ENCODE results near the gene GRID1.

DNA sequence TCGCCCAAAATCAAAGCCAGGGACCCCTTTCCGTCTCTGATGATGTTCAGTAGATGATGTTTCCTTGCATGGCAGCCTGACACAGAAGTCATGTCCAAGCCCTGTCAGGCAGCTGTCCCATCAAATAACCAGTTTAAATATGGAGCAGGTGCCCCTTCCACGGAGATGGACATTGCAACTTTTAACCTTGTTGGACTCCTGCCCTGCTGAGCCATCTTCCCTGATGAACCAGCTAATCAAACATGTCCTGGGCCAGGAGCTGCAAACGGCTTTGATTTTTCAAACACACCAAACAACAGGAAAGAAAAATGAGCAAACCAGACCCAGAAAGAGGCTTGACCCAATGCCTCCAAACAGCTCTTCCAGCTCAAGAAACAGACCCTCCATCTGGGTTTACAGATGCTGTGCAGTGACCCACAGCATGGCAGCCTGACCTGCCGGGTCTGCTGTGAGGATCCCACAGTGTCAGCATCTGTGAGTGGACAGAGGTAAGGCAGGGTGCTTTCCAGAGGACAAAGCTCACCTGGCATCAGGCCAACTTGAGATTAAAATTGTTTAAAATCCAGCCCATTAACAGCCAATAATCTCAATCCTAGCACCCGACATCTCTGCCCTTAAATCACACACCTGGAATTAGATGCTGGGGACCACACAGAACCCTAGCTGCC, 372.6 kb downstream of the GRID1 start:
- TF ChIP-seq, protein P1, sequence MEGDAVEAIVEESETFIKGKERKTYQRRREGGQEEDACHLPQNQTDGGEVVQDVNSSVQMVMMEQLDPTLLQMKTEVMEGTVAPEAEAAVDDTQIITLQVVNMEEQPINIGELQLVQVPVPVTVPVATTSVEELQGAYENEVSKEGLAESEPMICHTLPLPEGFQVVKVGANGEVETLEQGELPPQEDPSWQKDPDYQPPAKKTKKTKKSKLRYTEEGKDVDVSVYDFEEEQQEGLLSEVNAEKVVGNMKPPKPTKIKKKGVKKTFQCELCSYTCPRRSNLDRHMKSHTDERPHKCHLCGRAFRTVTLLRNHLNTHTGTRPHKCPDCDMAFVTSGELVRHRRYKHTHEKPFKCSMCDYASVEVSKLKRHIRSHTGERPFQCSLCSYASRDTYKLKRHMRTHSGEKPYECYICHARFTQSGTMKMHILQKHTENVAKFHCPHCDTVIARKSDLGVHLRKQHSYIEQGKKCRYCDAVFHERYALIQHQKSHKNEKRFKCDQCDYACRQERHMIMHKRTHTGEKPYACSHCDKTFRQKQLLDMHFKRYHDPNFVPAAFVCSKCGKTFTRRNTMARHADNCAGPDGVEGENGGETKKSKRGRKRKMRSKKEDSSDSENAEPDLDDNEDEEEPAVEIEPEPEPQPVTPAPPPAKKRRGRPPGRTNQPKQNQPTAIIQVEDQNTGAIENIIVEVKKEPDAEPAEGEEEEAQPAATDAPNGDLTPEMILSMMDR (IDR thresholded peaks at IDR 0.05; ENCODE audit: low read length) = no peak
- no peak for TF ChIP-seq EZH2 (IDR thresholded peaks at IDR 0.05; ENCODE audit: borderline replicate concordance, low read length)
